SHP77 (cell line): ENCODE data around the gene DUSP7.
A peak's percentile ranks its signal among the peaks of the same experiment; 100 is the strongest.

Experiments
- DNase-seq, 2 experiments: peaks; one replicate each; lab custom pipeline; 2025; lab: John Stamatoyannopoulos, UW

DUSP7 gene

GRCh38 chr3:52006017-52006819 is 50.2 kb downstream of the DUSP7 start:
- DNase-seq = no peak

- DNase-seq = peak; percentile 54 to 55
Measured at GRCh38 chr3:52005571-52005986, 50.8 kb downstream of the DUSP7 start.

GRCh38 chr3:52004906-52005395 is 51.4 kb downstream of the DUSP7 start:
- no peak for DNase-seq

DNA sequence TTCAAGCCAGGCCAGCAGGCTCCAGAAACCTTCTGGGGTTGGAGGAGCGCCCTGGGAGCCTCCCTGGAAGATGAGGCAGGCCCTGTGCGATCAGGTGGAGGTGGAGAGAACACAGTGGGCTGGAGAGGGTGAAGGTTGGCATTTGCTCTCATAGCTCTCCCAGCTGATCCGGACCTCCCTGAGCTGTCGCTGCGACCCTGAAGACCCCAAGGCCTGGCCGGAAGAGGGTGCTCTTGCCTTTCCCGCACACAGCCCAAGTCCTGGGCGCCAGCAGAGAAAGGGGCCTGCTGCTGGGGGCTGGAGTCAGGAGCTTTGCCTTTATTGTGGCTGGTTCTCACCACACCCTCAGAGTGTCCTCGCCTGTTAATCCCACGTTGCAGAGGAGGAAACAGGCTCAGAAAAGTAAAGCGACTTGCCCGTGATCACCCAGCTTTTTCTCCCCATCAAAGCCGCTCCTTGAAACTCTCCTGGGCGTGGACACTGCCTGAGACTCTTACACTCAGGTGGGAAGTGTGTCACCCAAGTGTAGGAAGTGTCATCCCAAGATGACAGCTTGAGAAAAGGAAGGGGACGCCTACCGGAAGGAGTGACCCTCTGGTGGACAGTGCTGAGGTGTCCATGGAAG is 52.1 kb downstream of the DUSP7 start:
- peak; percentile 62 to 77 for DNase-seq

DNA sequence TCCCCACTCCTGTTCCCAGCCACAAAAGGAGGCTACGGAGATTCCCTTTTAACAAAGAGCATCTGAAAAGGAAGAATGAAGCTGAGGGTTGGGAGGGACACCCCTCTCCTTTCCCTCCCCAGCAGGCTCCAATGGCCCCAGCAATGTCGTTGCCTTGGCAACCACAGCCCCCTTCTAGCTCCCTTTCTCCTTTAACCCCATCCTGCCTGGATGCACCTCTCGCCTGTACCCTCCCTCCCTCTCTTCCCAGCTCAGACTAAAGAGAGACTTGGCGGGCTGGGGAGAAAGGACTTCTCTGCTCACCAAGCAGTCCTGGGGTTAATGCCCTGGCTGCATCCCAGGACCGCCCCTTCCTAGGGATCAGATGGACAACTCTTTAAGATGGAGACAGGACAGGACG is 53.6 kb downstream of the DUSP7 start:
- DNase-seq = no peak

DNA sequence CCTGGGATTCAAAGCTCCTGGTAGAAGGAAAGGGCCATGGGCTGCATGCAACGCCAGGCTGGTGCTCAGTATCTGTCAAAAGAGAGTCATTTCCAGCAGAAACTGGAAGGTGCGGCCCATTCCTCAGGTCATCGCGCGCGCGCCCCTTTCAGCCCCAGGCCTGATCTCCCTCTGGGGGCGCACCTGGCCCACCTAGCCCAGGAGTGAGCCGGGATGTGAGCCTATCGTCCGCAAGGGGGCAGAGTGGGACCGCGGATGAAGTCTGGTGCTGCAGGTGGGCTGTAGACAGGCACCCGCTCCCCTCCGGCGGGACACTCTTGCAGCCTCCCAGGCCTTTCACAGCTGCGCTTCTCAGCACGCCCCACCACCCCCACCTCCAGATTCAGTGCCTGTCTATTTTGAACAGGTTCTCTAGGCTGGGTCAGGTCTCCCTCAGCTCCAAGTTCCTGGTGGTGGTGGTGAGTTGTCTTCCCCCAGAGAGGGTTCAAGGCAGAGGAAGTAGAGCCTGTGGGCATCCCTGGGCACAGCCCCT is 54.9 kb downstream of the DUSP7 start:
- peak; percentile 63 to 70 for DNase-seq

- DNase-seq = no peak
Measured at GRCh38 chr3:51999846-52000245, 56.5 kb downstream of the DUSP7 start.
